OCI-LY3 (cell line): Measurements from ENCODE around the gene ASIC3.
A peak's percentile ranks its signal among the peaks of the same experiment; 100 is the strongest.
"Not testable (repeated sequence)": the region's sequence is repeated elsewhere in the genome, so short reads cannot be mapped to it uniquely, and the experiment has no call there.

ENCODE experiments used
- H2AFZ ChIP-seq: fragments of 200-600, 300-600 bp; shearing (Covaris generic); 2 replicates; pipeline ENCODE4 v1.6.0; 2014; ENCODE audit warnings: antibody characterized with exemption, low read depth, low read length
- H3K27ac ChIP-seq: fragments of 200-600, 300-600 bp; sonication (generic); 2 replicates; pipeline ENCODE4 v1.5.1; 2014; ENCODE audit warnings: mild to moderate bottlenecking, low read length, moderate library complexity, mixed read lengths
- H3K27me3 ChIP-seq: fragments of 200-600, 300-600 bp; sonication (generic); 2 replicates; pipeline ENCODE4 v1.6.1; 2014; ENCODE audit warnings: low read depth, low read length, mixed read lengths
- H3K36me3 ChIP-seq: fragments of 200-600, 300-600 bp; sonication (generic); replicated peaks from 2 replicates; pipeline ENCODE3; 2014; ENCODE audit warnings: low read depth, low read length, mixed read lengths
- H3K4me1 ChIP-seq: fragments of 300-600, 200-600 bp; sonication (generic); 2 replicates; pipeline ENCODE4 v1.6.1; 2014; ENCODE audit warnings: low read length, mixed read lengths
- H3K4me2 ChIP-seq: fragments of 200-600, 300-600 bp; sonication (generic); 2 replicates; pipeline ENCODE4 v1.6.1; 2014; ENCODE audit warnings: low read length, mixed read lengths
- H3K4me3 ChIP-seq: fragments of 300-600, 200-600 bp; sonication (generic); 2 replicates; pipeline ENCODE4 v1.5.1; 2014; ENCODE audit warnings: antibody characterized with exemption, mild to moderate bottlenecking, low read length, moderate library complexity
- H3K79me2 ChIP-seq: fragments of 300-600, 200-600 bp; shearing (Covaris generic); 2 replicates; pipeline ENCODE4 v1.6.1; 2014; ENCODE audit warnings: mild to moderate bottlenecking, low read length, mixed read lengths
- H3K9ac ChIP-seq: fragments of 300-600, 200-600 bp; shearing (Covaris generic); 2 replicates; pipeline ENCODE4 v1.6.0; 2014; ENCODE audit warnings: mild to moderate bottlenecking, low read length, moderate library complexity
- H3K9me3 ChIP-seq: fragments of 200-600, 300-600 bp; shearing (Covaris generic); 2 replicates; pipeline ENCODE4 v1.6.1; 2014; ENCODE audit warnings: low read length, mixed read lengths; ENCODE audit not compliant: insufficient read depth
- H4K20me1 ChIP-seq: fragments of 200-600, 300-600 bp; sonication (generic); 2 replicates; pipeline ENCODE4 v1.6.1; 2016; ENCODE audit warnings: low read length, mixed read lengths; ENCODE audit not compliant: insufficient read depth
- EZH2phosphoT487 ChIP-seq: fragments of 200-600 bp; shearing (Covaris generic); IDR thresholded peaks from 2 replicates; pipeline ENCODE4 v1.6.1; 2018; ENCODE audit warnings: antibody characterized with exemption, mixed run types, low read depth
- TF ChIP-seq, protein P1 (sequence below): fragments of 200-600, 300-600 bp; sonication (generic); IDR thresholded peaks from 2 replicates; pipeline ENCODE4 v1.5.1; 2014; ENCODE audit warnings: antibody characterized with exemption, low read length, low read depth

Gene ASIC3

DNA sequence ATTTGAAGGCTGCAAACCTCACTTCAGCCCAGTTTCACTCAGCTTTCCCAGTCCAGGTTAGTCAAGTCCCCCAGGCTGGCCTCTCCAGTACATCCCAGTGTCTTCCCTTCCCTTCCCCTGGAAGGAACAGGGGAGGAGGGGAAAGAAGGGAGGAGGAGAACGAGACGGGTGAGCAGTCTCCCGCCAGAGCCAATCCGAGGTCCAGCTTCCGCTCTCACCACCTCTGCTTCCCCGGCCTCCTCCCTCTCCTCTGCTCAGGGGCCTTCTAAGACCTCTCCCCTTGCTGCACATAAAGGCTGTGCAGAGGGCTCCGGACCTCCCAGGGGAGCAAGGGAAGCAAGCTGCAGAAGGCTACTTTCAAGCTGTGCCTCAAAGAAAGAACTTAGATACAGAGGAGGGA lies 28.1 kb upstream of the ASIC3 start:
- H3K79me2 ChIP-seq: no peaks in the 10 kb centered on the region
- no peak overlapping the region for H2AFZ ChIP-seq
- H3K4me3 ChIP-seq: no peak overlapping the region
- H3K9me3 ChIP-seq: no peaks in the 10 kb centered on the region
- no peak overlapping the region for H3K27ac ChIP-seq
- peaks cover 7% of the 10 kb centered on the region; the same call in 1 of the 2 replicates for H3K4me1 ChIP-seq
- 0 out of 2 replicates have a peak, but pooled peaks cover 6% of the 10 kb centered on the region for H3K27me3 ChIP-seq
- H3K9ac ChIP-seq: no peak overlapping the region
- H4K20me1 ChIP-seq: no peaks in the 10 kb centered on the region
- H3K36me3 ChIP-seq: no peaks in the 10 kb centered on the region
- TF ChIP-seq EZH2phosphoT487: no peak
- TF ChIP-seq, protein P1, sequence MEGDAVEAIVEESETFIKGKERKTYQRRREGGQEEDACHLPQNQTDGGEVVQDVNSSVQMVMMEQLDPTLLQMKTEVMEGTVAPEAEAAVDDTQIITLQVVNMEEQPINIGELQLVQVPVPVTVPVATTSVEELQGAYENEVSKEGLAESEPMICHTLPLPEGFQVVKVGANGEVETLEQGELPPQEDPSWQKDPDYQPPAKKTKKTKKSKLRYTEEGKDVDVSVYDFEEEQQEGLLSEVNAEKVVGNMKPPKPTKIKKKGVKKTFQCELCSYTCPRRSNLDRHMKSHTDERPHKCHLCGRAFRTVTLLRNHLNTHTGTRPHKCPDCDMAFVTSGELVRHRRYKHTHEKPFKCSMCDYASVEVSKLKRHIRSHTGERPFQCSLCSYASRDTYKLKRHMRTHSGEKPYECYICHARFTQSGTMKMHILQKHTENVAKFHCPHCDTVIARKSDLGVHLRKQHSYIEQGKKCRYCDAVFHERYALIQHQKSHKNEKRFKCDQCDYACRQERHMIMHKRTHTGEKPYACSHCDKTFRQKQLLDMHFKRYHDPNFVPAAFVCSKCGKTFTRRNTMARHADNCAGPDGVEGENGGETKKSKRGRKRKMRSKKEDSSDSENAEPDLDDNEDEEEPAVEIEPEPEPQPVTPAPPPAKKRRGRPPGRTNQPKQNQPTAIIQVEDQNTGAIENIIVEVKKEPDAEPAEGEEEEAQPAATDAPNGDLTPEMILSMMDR: no peak
- H3K4me2 ChIP-seq: no peak overlapping the region

DNA sequence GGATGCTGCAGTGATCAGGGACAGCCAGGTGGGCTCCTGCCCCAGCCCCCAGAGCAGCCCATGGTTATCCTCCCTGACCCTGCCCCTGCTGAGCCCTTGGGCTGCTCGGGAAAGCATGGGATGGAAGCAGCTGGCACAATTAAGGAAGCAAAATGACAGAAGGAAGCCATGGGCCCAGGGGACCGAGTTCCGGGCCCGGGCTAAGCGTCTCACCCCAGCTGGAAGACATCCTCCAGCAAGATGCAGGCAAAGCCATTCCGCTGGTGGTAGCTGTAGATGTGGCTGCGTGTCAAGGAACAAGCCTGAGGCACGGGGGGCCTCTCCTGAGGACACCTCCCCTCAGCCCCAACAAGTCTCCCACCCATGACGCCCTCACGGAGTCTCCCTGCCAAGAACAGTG lies 25.1 kb upstream of the ASIC3 start:
- Histone ChIP-seq H3K4me3 (no peak overlapping the region), H3K27me3 (0 out of 2 replicates have a peak, but pooled peaks cover 6% of the 10 kb centered on the region), H2AFZ (no peak overlapping the region), H3K4me2 (no peak overlapping the region), H3K79me2 (no peaks in the 10 kb centered on the region), H3K36me3 (no peaks in the 10 kb centered on the region), H3K4me1 (peaks cover 10% of the 10 kb centered on the region), H3K9ac (no peak overlapping the region), H3K9me3 (no peaks in the 10 kb centered on the region), H3K27ac (no peak overlapping the region), H4K20me1 (no peaks in the 10 kb centered on the region)
- TF ChIP-seq, protein P1: no peak
- no peak for TF ChIP-seq EZH2phosphoT487

DNA sequence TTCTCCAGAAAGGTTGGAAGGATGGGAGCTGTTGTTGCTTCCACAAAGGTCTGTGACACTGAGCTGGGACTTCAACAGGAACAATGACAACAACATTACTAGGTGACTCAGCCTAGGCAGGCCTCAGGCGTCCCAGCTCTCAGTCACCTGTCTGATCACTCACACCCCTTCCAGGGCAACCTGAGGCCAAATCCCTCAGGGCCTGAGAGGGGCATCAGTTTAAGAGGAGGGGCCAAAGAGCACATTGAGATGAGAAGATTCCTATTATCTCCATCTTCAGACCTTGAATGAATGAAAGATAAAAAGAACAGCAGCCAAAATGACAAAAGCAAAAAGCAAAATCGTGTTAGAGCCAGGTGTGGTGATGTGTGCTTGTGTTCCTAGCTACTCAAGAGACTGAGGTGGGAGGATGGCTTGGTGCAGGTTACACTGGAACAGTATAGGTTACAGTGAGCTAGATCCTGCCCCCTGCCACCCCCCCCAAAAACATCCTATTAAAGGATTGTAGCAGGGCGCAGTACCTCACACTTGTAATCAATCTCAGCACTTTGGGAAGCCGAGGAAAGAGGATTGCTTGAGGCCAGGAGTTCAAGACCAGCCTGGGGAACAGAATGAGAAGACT lies 23.8 kb upstream of the ASIC3 start, which contains the start of gene ATG9B:
ATG9B (minus strand) TSS at position 60 of the 622 bp plus-strand sequence. CDS start 71 bp downstream, outside the sequence.
- H3K36me3 ChIP-seq: no peaks in the 10 kb centered on the region
- 0 out of 2 replicates have a peak, but pooled peaks cover 6% of the 10 kb centered on the region for H3K27me3 ChIP-seq
- no peak within 1 kb of the TSS for H3K4me3 ChIP-seq
- H4K20me1 ChIP-seq: no peaks in the 10 kb centered on the region
- H3K79me2 ChIP-seq: peaks cover 7% of the 10 kb centered on the region
- H3K9ac ChIP-seq: no peak within 1 kb of the TSS
- no peak within 1 kb of the TSS for H3K27ac ChIP-seq
- no peak for TF ChIP-seq EZH2phosphoT487
- no peak within 1 kb of the TSS for H2AFZ ChIP-seq
- no peaks in the 10 kb centered on the region for H3K9me3 ChIP-seq
- no peak within 1 kb of the TSS for H3K4me2 ChIP-seq
- H3K4me1 ChIP-seq: peaks cover 10% of the 10 kb centered on the region

DNA sequence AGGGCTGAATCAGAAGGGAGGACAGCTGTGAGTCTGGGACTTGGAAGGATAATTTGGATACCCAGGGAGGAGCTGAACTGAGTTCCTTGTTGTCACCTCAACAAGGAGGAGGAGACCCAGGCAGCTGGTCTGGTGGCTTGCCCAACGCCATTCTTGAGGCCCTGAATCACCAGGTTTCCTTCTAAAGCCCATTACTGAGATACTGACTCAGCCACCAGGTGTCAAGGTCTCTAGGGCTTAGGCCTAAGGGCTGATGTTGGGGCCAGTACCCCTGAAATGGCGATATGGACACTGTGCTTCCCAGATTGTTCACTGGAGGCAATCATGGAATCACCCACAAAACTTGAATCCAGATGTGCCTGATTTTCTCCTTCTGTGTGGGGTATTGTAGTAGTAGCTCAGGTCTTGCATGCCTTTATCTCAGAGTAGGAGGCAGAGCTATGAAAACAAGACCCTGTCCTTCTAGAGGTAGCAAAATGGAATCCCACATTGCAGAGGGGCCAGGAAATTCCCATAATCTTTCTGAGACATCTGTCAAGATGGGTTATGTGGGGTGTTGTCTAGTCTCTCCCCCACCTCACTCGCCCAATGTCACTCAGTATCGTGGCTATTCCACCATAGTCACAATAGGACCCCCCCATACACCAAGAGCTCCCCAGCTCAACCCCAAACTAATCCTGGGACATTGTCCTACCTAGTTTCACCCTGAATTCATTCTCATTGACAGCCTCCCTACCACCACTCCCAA lies 22.2 kb upstream of the ASIC3 start:
- no peak for TF ChIP-seq EZH2phosphoT487
- TF ChIP-seq, protein P1: no peak
- H3K4me3 ChIP-seq: no peak overlapping the region
- peaks cover 10% of the 10 kb centered on the region for H3K4me1 ChIP-seq
- H3K9ac ChIP-seq: no peak overlapping the region
- H3K9me3 ChIP-seq: no peaks in the 10 kb centered on the region
- H3K36me3 ChIP-seq: no peaks in the 10 kb centered on the region
- H3K79me2 ChIP-seq: peaks cover 11% of the 10 kb centered on the region
- H3K27me3 ChIP-seq: no peaks in the 10 kb centered on the region
- no peaks in the 10 kb centered on the region for H4K20me1 ChIP-seq
- no peak overlapping the region for H3K4me2 ChIP-seq
- no peak overlapping the region for H3K27ac ChIP-seq
- H2AFZ ChIP-seq: no peak overlapping the region

DNA sequence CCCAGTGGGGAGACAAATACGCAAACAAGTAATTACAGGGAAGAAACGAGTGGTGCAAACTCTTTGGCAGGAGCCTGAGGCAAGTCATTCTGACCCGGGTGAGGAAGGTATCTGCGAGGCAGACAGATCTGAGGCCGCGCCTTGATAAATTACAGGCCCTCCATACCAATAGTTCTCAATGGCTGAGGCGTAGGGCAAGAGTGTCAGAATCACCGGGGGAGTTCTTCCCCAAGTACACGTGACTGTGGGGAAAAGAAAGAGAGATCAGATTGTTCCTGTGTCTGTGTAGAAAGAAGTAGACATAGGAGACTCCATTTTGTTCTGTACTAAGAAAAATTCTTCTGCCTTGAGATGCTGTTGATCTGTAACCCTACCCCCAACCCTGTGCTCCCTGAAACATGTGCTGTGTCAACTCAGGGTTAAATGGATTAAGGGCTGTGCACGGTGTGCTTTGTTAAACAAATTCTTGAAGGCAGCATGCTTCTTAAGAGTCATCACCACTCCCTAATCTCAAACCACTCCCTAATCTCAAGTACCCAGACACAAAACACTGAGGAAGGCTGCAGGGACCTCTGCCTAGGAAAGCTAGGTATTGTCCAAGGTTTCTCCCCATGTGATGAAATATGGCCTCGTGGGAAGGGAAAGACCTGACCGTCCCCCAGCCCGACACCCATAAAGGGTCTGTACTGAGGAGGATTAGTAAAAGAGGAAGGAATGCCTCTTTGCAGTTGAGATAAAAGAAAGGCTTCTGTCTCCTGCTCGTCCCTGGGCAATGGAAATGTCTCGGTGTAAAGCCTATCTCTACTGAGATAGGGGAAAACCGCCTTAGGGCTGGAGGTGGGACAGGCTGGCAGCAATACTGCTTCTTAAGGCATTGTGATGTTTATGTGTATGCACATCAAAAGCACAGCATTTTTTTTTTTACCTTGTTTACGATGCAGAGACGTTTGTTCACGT lies 21.3 kb upstream of the ASIC3 start:
- Histone ChIP-seq H3K79me2 (peaks cover 11% of the 10 kb centered on the region), H3K4me2 (peak overlapping the region; percentile 83), H3K4me3 (peak overlapping the region; percentile 91), H3K9ac (peak overlapping the region; percentile 52)
- not testable (repeated sequence) for H3K36me3 ChIP-seq, H2AFZ ChIP-seq, H3K9me3 ChIP-seq, H4K20me1 ChIP-seq, H3K27ac ChIP-seq, H3K27me3 ChIP-seq, H3K4me1 ChIP-seq

DNA sequence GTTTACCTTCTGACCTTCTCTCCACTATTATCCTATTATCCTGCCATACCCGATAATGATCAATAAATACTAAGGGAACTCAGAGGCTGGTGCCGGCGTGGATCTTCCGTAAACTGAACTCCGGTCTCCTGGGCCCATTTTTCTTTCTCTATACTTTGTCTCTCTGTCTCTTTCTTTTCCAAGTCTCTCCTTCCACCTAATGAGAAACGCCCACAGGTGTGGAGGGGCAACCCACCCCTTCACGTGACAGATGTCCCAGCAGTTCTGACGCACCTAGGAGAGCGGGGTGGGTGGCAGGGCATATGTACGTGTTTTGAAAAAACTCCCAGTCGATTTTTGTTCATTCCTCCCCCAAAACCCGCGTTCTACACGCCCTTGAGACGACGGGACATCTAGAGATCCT lies 20.6 kb upstream of the ASIC3 start:
- H3K27ac ChIP-seq, H4K20me1 ChIP-seq, H3K27me3 ChIP-seq, H3K9me3 ChIP-seq, H3K36me3 ChIP-seq, H3K4me1 ChIP-seq: not testable (repeated sequence)
- H3K9ac ChIP-seq: peak overlapping the region; percentile 52
- peaks cover 11% of the 10 kb centered on the region for H3K79me2 ChIP-seq
- peak overlapping the region; percentile 91 for H3K4me3 ChIP-seq
- peak overlapping the region; percentile 72 for H2AFZ ChIP-seq
- H3K4me2 ChIP-seq: peak overlapping the region; percentile 83
